GM19395 (cell line): ENCODE data around the gene LMOD1.
"Not testable (repeated sequence)": the region's sequence is repeated elsewhere in the genome, so short reads cannot be mapped to it uniquely, and the experiment has no call there.

Source experiments
- ATAC-seq: cut with Tn5 transposase; IDR thresholded peaks from one replicate; pipeline ENCODE4 v1.9.1; 2021; ENCODE audit warnings: mild to moderate bottlenecking, moderate library complexity; ENCODE audit not compliant: unreplicated experiment

The LMOD1 gene

GRCh38 chr1:201946224-201946908, at the start of gene LMOD1:
LMOD1 (minus strand) TSS chr1:201946548; CDS start chr1:201946340, 208 bp downstream.
- no peak for ATAC-seq

- no peak for ATAC-seq
Measured at GRCh38 chr1:201990427-201990826, 44.1 kb upstream of the LMOD1 start.

- ATAC-seq, result no peak
Measured at GRCh38 chr1:201989354-201990128, 43.2 kb upstream of the LMOD1 start.

- no peak for ATAC-seq
Measured at GRCh38 chr1:201988601-201989000, 42.3 kb upstream of the LMOD1 start.

GRCh38 chr1:201985355-201985754, 39.0 kb upstream of the LMOD1 start:
- no peak for ATAC-seq

- ATAC-seq, result no peak
Measured at GRCh38 chr1:201984446-201984845, 38.1 kb upstream of the LMOD1 start.

GRCh38 chr1:201983380-201983805, 37.0 kb upstream of the LMOD1 start:
- ATAC-seq, result no peak

- ATAC-seq, result peak; percentile 74
Measured at GRCh38 chr1:201982623-201983379, 36.5 kb upstream of the LMOD1 start, which contains the start of gene RNPEP. RNPEP (plus strand) TSS chr1:201982648; CDS start chr1:201982667, 19 bp downstream.

GRCh38 chr1:201982082-201982622, 35.8 kb upstream of the LMOD1 start:
- peak; percentile 28 for ATAC-seq

GRCh38 chr1:201970334-201971159, 24.2 kb upstream of the LMOD1 start:
- no peak for ATAC-seq

- ATAC-seq, result no peak
Measured at GRCh38 chr1:201968202-201968925, 22.0 kb upstream of the LMOD1 start.

GRCh38 chr1:201966171-201966570, 19.8 kb upstream of the LMOD1 start:
- no peak for ATAC-seq

GRCh38 chr1:201964261-201964660, 17.9 kb upstream of the LMOD1 start:
- no peak for ATAC-seq

GRCh38 chr1:201962382-201962781, 16.0 kb upstream of the LMOD1 start:
- not testable (repeated sequence) for ATAC-seq

GRCh38 chr1:201958348-201958747, 12.0 kb upstream of the LMOD1 start:
- ATAC-seq, result no peak

- ATAC-seq, result peak; percentile 55
Measured at GRCh38 chr1:201955729-201956143, 9.4 kb upstream of the LMOD1 start.

- peak; percentile 100 for ATAC-seq
Measured at GRCh38 chr1:201955009-201955728, 8.8 kb upstream of the LMOD1 start, which contains the start of gene TIMM17A. TIMM17A (plus strand) TSS chr1:201955503; CDS start chr1:201955527, 24 bp downstream.

- no peak for ATAC-seq
Measured at GRCh38 chr1:201954263-201955008, 8.1 kb upstream of the LMOD1 start.
